HG02610 (cell line): Measurements from ENCODE around the gene VASH2.
"Not testable (repeated sequence)": the region's sequence is repeated elsewhere in the genome, so short reads cannot be mapped to it uniquely, and the experiment has no call there.

Experiments used
- ATAC-seq: cut with Tn5 transposase; IDR thresholded peaks from one replicate; pipeline ENCODE4 v1.9.1; 2021; ENCODE audit warnings: mild to moderate bottlenecking, moderate library complexity; ENCODE audit not compliant: unreplicated experiment

Gene VASH2

GRCh38 chr1:213017447-213018273, 67.3 kb downstream of the VASH2 start:
- no peak for ATAC-seq

GRCh38 chr1:213019450-213019849, 69.1 kb downstream of the VASH2 start:
- ATAC-seq = no peak

DNA sequence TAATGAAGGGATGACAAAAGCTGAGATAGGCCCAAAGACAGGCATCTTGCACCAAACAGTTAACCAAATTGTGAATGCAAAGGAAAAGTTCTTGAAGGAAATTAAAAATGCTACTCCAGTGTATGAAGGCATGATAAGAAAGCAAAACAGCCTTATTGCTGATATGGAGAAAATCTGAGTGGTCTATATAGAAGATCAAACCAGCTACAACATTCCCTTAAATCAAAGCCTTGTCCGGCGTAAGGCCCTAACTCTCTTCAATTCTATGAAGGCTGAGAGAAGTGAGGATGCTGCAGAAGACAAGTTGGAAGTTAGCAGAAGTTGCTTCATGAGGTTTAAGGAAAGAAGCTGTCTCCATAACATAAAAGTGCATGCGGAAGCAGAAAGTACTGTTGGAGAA, 69.7 kb downstream of the VASH2 start:
- ATAC-seq = no peak

GRCh38 chr1:213027024-213027423, 76.7 kb downstream of the VASH2 start:
- ATAC-seq = not testable (repeated sequence)

GRCh38 chr1:213032651-213033050, 82.3 kb downstream of the VASH2 start:
- ATAC-seq = no peak

- ATAC-seq = no peak
Observed at GRCh38 chr1:213034713-213035112, 84.4 kb downstream of the VASH2 start.

DNA sequence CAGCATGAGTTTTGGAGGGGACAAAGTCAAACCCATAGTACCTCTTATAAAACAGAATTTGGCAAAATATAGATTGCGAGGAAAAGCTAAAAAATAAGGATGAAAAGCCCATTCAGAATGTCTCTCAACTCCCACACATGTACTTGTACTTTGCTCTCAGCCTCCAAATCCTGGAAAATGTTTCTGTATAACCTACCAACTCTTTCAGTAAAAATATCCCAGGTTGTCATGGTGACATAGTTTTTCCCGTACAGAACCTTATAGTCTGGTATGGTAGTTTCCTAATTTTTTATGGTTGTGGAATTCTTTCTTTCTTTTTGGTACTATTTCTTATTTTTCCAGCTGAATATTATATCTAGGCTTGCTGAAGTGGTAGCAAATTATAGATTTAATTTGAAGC, 85.2 kb downstream of the VASH2 start:
- no peak for ATAC-seq
